ENCODE data around the gene KLHL42.
A peak's percentile ranks its signal among the peaks of the same experiment; 100 is the strongest.

Gene KLHL42

GRCh38 chr12:27785882-27786570, 6.0 kb downstream of the KLHL42 start:
- Histone ChIP-seq H3K4me3 (ENCODE audit: low read depth, low read length) (no peak overlapping the region), H3K27ac (peak overlapping the region; percentile 71), H3K27me3 (replicated peaks) (no peaks in the 10 kb centered on the region), H3K36me3 (replicated peaks) (no peaks in the 10 kb centered on the region)
- no peak for TF ChIP-seq CTCF (IDR thresholded peaks at IDR 0.05; ENCODE audit: low read depth, low read length, missing control alignments)
- peak; percentile 79 for DNase-seq
- in situ Hi-C loops (cut with HindIII; ENCODE audit: low pct_ligation_motif_present, low sequenced_read_pairs): no loop called here

GRCh38 chr12:27787559-27787958, 7.5 kb downstream of the KLHL42 start:
- TF ChIP-seq CTCF (IDR thresholded peaks at IDR 0.05; ENCODE audit: low read depth, low read length, missing control alignments): no peak
- H3K4me3 ChIP-seq (ENCODE audit: low read depth, low read length): no peak overlapping the region
- no peaks in the 10 kb centered on the region for H3K27me3 ChIP-seq (replicated peaks)
- DNase-seq: no peak
- peaks cover 3% of the 10 kb centered on the region for H3K36me3 ChIP-seq (replicated peaks)
- no peak overlapping the region for H3K27ac ChIP-seq
- in situ Hi-C loops (cut with HindIII; ENCODE audit: low pct_ligation_motif_present, low sequenced_read_pairs): no loop called here

- in situ Hi-C loops (cut with HindIII; ENCODE audit: low pct_ligation_motif_present, low sequenced_read_pairs): no loop called here
- Histone ChIP-seq H3K36me3 (replicated peaks) (peaks cover 19% of the 10 kb centered on the region), H3K4me3 (ENCODE audit: low read depth, low read length) (no peak overlapping the region), H3K27me3 (replicated peaks) (no peaks in the 10 kb centered on the region), H3K27ac (no peak overlapping the region)
- no peak for TF ChIP-seq CTCF (IDR thresholded peaks at IDR 0.05; ENCODE audit: low read depth, low read length, missing control alignments)
- no peak for DNase-seq
Observed at GRCh38 chr12:27790179-27790578, 10.1 kb downstream of the KLHL42 start.

- DNase-seq: no peak
- Histone ChIP-seq H3K4me3 (ENCODE audit: low read depth, low read length) (no peak overlapping the region), H3K27me3 (replicated peaks) (no peaks in the 10 kb centered on the region), H3K27ac (no peak overlapping the region), H3K36me3 (replicated peaks) (peaks cover 45% of the 10 kb centered on the region)
- in situ Hi-C loops (cut with HindIII; ENCODE audit: low pct_ligation_motif_present, low sequenced_read_pairs): no loop called here
- no peak for TF ChIP-seq CTCF (IDR thresholded peaks at IDR 0.05; ENCODE audit: low read depth, low read length, missing control alignments)
Observed at GRCh38 chr12:27794818-27795584, 15.0 kb downstream of the KLHL42 start.

GRCh38 chr12:27796128-27796527, 16.1 kb downstream of the KLHL42 start:
- Histone ChIP-seq H3K36me3 (replicated peaks) (peaks cover 45% of the 10 kb centered on the region), H3K27ac (no peak overlapping the region), H3K4me3 (ENCODE audit: low read depth, low read length) (no peak overlapping the region), H3K27me3 (replicated peaks) (no peaks in the 10 kb centered on the region)
- no peak for DNase-seq
- in situ Hi-C loops (cut with HindIII; ENCODE audit: low pct_ligation_motif_present, low sequenced_read_pairs): no loop called here
- no peak for TF ChIP-seq CTCF (IDR thresholded peaks at IDR 0.05; ENCODE audit: low read depth, low read length, missing control alignments)

All from brain microvascular endothelial cell (primary cell).